ENCODE results near the gene PLCL2.
"Not testable (repeated sequence)": the region's sequence is repeated elsewhere in the genome, so short reads cannot be mapped to it uniquely, and the experiment has no call there.

DNA sequence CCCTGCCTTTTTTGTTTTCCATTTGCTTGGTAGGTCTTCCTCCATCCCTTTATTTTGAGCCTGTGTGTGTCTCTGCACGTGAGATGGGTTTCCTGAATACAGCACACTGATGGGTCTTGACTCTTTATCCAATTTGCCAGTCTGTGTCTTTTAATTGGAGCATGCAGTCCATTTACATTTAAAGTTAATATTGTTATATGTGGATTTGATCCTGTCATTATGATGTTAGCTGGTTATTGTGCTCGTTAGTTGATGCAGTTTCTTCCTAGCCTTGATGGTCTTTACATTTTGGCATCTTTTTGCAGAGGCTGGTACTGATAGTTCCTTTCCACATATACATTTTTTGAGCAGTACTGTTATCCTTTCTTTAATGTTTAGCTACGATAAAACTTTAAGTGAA, 73.1 kb downstream of the PLCL2 start:
- not testable (repeated sequence) for TF ChIP-seq YY1 (IDR thresholded peaks at IDR 0.05; ENCODE audit: low read depth, low read length); SMAD1 (IDR thresholded peaks at IDR 0.05; ENCODE audit: low read depth, partially characterized antibody)
- TF ChIP-seq, protein P1, sequence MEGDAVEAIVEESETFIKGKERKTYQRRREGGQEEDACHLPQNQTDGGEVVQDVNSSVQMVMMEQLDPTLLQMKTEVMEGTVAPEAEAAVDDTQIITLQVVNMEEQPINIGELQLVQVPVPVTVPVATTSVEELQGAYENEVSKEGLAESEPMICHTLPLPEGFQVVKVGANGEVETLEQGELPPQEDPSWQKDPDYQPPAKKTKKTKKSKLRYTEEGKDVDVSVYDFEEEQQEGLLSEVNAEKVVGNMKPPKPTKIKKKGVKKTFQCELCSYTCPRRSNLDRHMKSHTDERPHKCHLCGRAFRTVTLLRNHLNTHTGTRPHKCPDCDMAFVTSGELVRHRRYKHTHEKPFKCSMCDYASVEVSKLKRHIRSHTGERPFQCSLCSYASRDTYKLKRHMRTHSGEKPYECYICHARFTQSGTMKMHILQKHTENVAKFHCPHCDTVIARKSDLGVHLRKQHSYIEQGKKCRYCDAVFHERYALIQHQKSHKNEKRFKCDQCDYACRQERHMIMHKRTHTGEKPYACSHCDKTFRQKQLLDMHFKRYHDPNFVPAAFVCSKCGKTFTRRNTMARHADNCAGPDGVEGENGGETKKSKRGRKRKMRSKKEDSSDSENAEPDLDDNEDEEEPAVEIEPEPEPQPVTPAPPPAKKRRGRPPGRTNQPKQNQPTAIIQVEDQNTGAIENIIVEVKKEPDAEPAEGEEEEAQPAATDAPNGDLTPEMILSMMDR (IDR thresholded peaks at IDR 0.05 in 2 of 3, conservative IDR thresholded peaks at IDR 0.05 in 1 of 3; ENCODE audit: control insufficient read depth in 2 of 3, extremely low read depth in 1 of 3, insufficient read depth in 1 of 3, low read depth in 3 of 3, low read length in 3 of 3), result not testable (repeated sequence)

Data from GM12878 (cell line).